ENCODE results near the gene OLA1. TPM values are rescaled to one million over a fixed set of nuclear protein-coding genes. Genes with fewer than 3 reads are reported as not detected.
A peak's percentile ranks its signal among the peaks of the same experiment; 100 is the strongest.

The OLA1 gene
- total and polyA plus RNA-seq, 2 of the 4 experiments (the other 2 are of a cell fraction) = 54.7 to 71.2 TPM

DNA sequence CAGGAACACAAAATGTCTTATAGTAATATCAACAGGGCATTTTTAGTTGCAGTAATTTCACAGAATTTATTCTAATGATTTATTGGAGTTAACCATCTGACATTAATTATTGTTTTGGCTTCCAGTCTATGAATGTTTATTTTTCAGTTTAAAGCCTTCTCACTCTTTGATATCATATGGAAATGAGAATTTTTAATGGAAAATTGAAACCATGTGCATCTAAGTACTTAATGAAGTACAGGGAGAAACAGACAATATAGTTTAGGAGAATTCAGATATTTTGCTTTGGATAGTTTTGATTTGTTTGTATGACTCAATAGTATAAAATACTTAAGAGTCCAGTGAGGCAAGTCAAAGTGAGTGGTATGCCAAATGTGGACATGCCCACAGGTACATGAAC, 126.1 kb downstream of the OLA1 start:
- Histone ChIP-seq H2AK9ac (replicated peaks; ENCODE audit: low read depth, low read length, poor library complexity) (no peak overlapping the region), H3K4me3 (ENCODE audit: insufficient read depth, low read depth, low read length) (no peak overlapping the region), H3K9me3 (ENCODE audit: control insufficient read depth, insufficient read depth, low read length) (no peaks in the 10 kb centered on the region), H3K27me3 (ENCODE audit: control insufficient read depth, insufficient read depth, low read length) (no peaks in the 10 kb centered on the region), H3K36me3 (ENCODE audit: control insufficient read depth, insufficient read depth, low read length) (no peaks in the 10 kb centered on the region), H3K9ac (ENCODE audit: low read depth, low read length) (no peak overlapping the region), H3K4me1 (ENCODE audit: control insufficient read depth, insufficient read depth, low read length) (peaks cover 7% of the 10 kb centered on the region; the same call in 1 of the 2 replicates), H3K56ac (ENCODE audit: extremely low read depth, insufficient read depth, low read length) (no peak overlapping the region), H4K8ac (ENCODE audit: low read depth in 2 of 2, low read length in 2 of 2) (no peak overlapping the region), H2AFZ (replicated peaks; ENCODE audit: low read length, poor library complexity) (no peak overlapping the region), H3K79me1 (ENCODE audit: low read depth in 1 of 2, low read length in 2 of 2) (peaks cover 6 to 10% of the 10 kb centered on the region in 2 experiments; a peak in 3 of 4 replicates), H3K9me1 (ENCODE audit: insufficient read depth, low read length) (0 out of 2 replicates have a peak, but pooled peaks cover 2% of the 10 kb centered on the region), H2BK120ac (ENCODE audit: low read depth, low read length) (no peak overlapping the region), H3K23ac (ENCODE audit: low read depth, low read length) (no peak overlapping the region), H4K91ac (ENCODE audit: insufficient read depth, low read depth, low read length) (no peak overlapping the region), H3K18ac (ENCODE audit: low read depth, low read length) (no peak overlapping the region), H3K14ac (replicated peaks; ENCODE audit: low read depth, low read length) (no peak overlapping the region), H2BK15ac (ENCODE audit: low read depth, low read length) (no peak overlapping the region), H2AK5ac (ENCODE audit: low read depth, low read length) (no peak overlapping the region), H3K27ac (ENCODE audit: insufficient read depth, low read length) (no peak overlapping the region), H2BK5ac (ENCODE audit: low read depth, low read length, poor library complexity, severe bottlenecking) (no peak overlapping the region), H3K4ac (ENCODE audit: low read depth, low read length) (no peak overlapping the region), H4K5ac (ENCODE audit: low read depth, low read length) (no peak overlapping the region), H3K4me2 (ENCODE audit: low read depth, low read length) (no peak overlapping the region; the same call in 1 of the 2 replicates), H4K20me1 (ENCODE audit: insufficient read depth, low read length) (no peaks in the 10 kb centered on the region; the same call in 1 of the 2 replicates), H2BK20ac (ENCODE audit: low read depth, low read length) (no peak overlapping the region)
- peak; percentile 27 for DNase-seq
- POLR2A ChIA-PET (ENCODE audit: unreplicated experiment) = no interaction called here
- no peak for TF ChIP-seq MAFK (IDR thresholded peaks at IDR 0.05; ENCODE audit: low read depth, low read length)
- TF ChIP-seq MXI1 (IDR thresholded peaks at IDR 0.05; ENCODE audit: borderline replicate concordance, low read depth, low read length) = no peak
- no peak for TF ChIP-seq POLR2A (IDR thresholded peaks at IDR 0.05; ENCODE audit: low read depth, low read length)
- TF ChIP-seq SMC3 (IDR thresholded peaks at IDR 0.05; ENCODE audit: low read depth, low read length) = no peak
- no peak for TF ChIP-seq ELK1 (IDR thresholded peaks at IDR 0.05; ENCODE audit: borderline replicate concordance, low read depth, low read length)
- TF ChIP-seq FOS (IDR thresholded peaks at IDR 0.05; ENCODE audit: low read depth, low read length) = no peak
- no peak for TF ChIP-seq RCOR1 (IDR thresholded peaks at IDR 0.05; ENCODE audit: insufficient replicate concordance, low read length)
- TF ChIP-seq, protein P1, sequence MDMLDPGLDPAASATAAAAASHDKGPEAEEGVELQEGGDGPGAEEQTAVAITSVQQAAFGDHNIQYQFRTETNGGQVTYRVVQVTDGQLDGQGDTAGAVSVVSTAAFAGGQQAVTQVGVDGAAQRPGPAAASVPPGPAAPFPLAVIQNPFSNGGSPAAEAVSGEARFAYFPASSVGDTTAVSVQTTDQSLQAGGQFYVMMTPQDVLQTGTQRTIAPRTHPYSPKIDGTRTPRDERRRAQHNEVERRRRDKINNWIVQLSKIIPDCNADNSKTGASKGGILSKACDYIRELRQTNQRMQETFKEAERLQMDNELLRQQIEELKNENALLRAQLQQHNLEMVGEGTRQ (IDR thresholded peaks at IDR 0.05; ENCODE audit: low read depth, low read length) = no peak
- CTCF ChIA-PET = no interaction called here
- intact Hi-C loops (cut with micrococcal nuclease) = no loop called here
- BruUV-seq (replicated peaks) = no TSS peak
- ATAC-seq (ENCODE audit: low read depth) = no peak
- dilution Hi-C loops (cut with HindIII; ENCODE audit: low sequenced_read_pairs, unreplicated experiment) = no loop called here
- in situ Hi-C loops (cut with MboI; ENCODE audit: low sequenced_read_pairs) = no loop called here

Data from IMR-90 (cell line).